Large intestine (tissue), 3 donors: ENCODE measurements around the gene ATP6V1B1. TPM values are rescaled to one million over a fixed set of nuclear protein-coding genes. Genes with fewer than 3 reads are reported as not detected.

Experiments used
- DNase-seq, 2 donors: peaks; one replicate each; pipeline versions ENCODE4 v3.0.0 to v3.0.0-alpha.2; 2013
- H3K27ac ChIP-seq: one replicate; pipeline ENCODE4 v1.5.1; 2013; ENCODE audit warnings: low read length
- H3K27me3 ChIP-seq: 2 replicates; pipeline ENCODE4 v1.6.1; 2013; ENCODE audit warnings: low read length; ENCODE audit not compliant: control insufficient read depth, insufficient read depth
- H3K36me3 ChIP-seq: 2 replicates; pipeline ENCODE4 v1.6.1; 2013; ENCODE audit warnings: low read length; ENCODE audit not compliant: control insufficient read depth, insufficient read depth
- H3K4me1 ChIP-seq: one replicate; pipeline ENCODE4 v1.6.1; 2013; ENCODE audit warnings: low read length; ENCODE audit not compliant: control insufficient read depth, insufficient read depth
- H3K4me3 ChIP-seq: one replicate; pipeline ENCODE4 v1.5.1; 2013; ENCODE audit warnings: low read length
- H3K9me3 ChIP-seq: one replicate; pipeline ENCODE4 v1.6.1; 2013; ENCODE audit warnings: mild to moderate bottlenecking, low read depth, low read length, moderate library complexity; ENCODE audit not compliant: control insufficient read depth
- WGBS: methylation state at CpG from one replicate; pipeline ENCODE4 v1.1.5; 2013; ENCODE audit warnings: low lambda C conversion rate; ENCODE audit not compliant: insufficient coverage; 5-methylcytosine and 5-hydroxymethylcytosine counted together
- polyA plus RNA-seq: library from polyadenylated mRNA; unstranded; fragments of 120-200 nt; gene quantifications from one replicate; pipeline ENCODE4 v1.2.1, GENCODE V29; 2013

The ATP6V1B1 gene
- polyA plus RNA-seq, 1 donor = 1.6 TPM

DNA sequence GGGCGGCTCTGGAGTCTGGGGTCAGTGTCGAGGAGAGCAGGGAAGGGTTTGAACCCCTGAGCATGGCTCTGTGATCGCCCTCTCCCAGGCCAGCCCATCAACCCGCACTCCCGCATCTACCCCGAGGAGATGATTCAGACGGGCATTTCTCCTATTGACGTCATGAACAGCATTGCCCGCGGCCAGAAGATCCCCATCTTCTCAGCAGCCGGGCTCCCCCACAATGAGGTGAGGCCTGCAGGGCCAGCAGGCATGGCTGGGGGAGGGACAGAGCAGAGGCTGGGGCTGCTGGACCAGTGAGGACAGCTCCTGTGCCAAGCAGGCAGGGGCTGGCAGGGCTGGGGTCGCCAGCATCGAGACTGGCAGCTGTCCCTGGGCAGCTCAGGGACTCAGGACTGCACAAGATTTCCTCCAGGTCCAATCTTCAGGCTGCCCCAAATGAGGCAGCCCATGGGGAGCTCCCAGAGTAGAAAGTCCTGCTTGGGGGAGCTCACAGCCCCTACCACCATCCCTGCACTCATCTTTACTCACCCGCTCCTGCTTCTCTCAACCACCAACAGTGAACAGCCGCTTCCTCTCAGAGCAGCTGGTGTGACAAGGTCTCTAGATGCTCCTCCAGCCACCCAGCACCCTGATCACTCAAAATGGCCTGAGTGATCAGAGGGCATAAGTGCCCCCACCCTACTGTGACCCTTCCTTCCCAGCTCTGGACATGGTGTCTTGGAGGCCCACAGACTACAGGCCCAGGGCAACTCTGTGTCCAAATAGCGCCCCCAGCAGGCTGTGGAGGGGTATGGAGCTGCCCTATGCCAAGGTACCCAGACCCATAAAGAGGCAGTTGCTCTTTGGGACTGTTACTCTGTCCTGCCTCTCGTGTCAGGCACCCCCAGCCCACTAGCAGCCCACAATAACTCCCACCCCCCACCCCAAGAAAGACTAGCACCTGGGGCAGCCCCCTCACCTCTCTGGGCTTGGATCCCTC is 24.4 kb downstream of the ATP6V1B1 start:
- Histone ChIP-seq H3K36me3 (no peaks in the 10 kb centered on the region), H3K9me3 (no peaks in the 10 kb centered on the region), H3K4me3 (no peak overlapping the region), H3K27ac (no peak overlapping the region), H3K27me3 (peaks cover 42% of the 10 kb centered on the region), H3K4me1 (peaks cover 8% of the 10 kb centered on the region)
- WGBS = no CpG with 5 or more reads among the region's 17 CpGs
- no peak for DNase-seq

DNA sequence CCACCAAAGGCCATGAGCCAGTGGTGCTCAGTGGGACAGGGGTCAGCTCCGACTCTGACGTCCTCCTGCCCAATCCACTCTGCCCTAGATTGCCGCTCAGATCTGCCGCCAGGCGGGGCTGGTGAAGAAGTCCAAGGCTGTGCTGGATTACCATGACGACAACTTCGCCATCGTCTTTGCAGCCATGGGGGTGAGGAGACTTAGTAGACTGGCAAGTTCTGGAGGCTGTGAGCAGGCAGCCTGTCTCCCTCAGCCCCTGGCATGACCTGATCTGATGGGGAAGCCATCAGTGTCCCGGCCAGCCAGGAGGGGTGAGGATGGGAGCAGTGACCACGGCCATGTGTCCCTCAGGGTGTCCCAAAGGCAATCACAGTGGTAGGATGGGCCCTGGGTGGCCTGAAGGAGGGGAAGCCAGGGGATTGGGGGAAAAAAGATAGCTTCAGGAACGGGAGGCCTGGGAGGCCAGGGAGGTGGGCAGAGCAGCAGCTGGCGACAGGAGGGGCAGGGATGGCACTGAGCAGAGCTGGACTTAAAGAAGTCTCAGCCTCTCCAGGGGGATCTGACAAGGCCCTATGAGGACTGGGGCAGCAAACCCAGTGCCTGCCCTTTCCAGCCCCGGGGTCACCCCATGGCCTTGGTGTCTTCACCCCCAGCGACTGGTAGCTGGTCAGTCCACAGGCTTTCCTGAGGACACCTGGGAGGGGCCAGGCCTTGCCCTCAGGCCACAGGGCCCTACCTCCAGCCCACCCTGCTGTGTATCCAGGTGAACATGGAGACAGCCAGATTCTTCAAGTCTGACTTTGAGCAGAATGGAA is 25.3 kb downstream of the ATP6V1B1 start:
- WGBS = no CpG with 5 or more reads among the region's 14 CpGs
- peaks cover 8% of the 10 kb centered on the region for H3K4me1 ChIP-seq
- DNase-seq = no peak
- no peak overlapping the region for H3K27ac ChIP-seq
- H3K27me3 ChIP-seq = peaks cover 45% of the 10 kb centered on the region
- no peaks in the 10 kb centered on the region for H3K9me3 ChIP-seq
- no peaks in the 10 kb centered on the region for H3K36me3 ChIP-seq
- no peak overlapping the region for H3K4me3 ChIP-seq

DNA sequence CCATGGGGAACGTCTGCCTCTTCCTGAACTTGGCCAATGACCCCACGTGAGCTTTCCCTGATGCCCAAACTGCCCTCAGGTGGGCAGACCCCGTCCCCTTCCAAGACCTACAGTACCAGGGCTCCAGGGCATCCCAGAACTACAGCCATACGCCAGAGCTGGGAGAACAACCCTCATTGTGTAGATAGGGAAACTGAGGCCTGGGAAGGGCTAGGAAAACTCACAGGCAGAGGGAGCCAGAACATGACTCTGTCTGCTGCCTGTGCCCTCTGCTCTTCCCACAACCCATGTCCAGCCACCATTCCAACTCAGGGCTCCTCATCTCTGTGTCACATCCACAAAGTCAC is 25.9 kb downstream of the ATP6V1B1 start:
- DNase-seq = no peak
- Histone ChIP-seq H3K4me3 (no peak overlapping the region), H3K4me1 (peaks cover 8% of the 10 kb centered on the region), H3K36me3 (no peaks in the 10 kb centered on the region), H3K27me3 (peaks cover 47% of the 10 kb centered on the region), H3K27ac (no peak overlapping the region), H3K9me3 (no peaks in the 10 kb centered on the region)
- no CpG with 5 or more reads among the region's 4 CpGs for WGBS

DNA sequence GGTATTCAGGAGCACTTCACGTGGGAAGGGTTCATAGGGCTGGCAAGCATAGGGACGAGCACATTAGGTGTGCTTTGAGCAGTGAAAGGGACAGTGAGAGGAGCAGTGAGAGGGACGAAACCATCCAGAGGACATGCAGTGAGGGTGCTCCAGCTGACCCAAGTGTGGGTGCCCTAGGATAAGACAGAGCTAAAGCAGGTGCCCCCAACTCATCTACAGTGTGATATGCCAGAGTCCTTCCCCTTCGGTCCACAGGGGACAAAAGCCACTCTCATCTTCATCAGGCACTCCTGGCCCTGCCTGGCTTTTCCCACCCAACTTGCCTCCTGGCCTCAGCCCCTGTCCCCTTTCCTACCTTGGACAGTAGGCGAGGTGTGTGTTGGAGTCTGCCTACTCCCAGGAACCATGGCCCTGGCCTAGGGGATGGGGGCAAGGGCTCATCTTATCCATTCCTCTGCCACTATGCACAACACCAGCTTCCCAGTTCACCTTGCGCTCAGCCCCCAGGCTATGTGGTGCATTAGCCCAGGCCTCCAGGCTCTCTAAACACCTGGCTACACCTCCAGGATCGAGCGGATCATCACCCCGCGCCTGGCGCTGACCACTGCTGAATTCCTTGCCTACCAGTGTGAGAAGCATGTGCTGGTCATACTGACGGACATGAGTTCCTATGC is 26.6 kb downstream of the ATP6V1B1 start:
- H3K4me1 ChIP-seq = peaks cover 6% of the 10 kb centered on the region
- no peaks in the 10 kb centered on the region for H3K36me3 ChIP-seq
- no peaks in the 10 kb centered on the region for H3K9me3 ChIP-seq
- no peak overlapping the region for H3K4me3 ChIP-seq
- DNase-seq = no peak
- no CpG with 5 or more reads among the region's 12 CpGs for WGBS
- H3K27ac ChIP-seq = no peak overlapping the region
- peaks cover 54% of the 10 kb centered on the region for H3K27me3 ChIP-seq

DNA sequence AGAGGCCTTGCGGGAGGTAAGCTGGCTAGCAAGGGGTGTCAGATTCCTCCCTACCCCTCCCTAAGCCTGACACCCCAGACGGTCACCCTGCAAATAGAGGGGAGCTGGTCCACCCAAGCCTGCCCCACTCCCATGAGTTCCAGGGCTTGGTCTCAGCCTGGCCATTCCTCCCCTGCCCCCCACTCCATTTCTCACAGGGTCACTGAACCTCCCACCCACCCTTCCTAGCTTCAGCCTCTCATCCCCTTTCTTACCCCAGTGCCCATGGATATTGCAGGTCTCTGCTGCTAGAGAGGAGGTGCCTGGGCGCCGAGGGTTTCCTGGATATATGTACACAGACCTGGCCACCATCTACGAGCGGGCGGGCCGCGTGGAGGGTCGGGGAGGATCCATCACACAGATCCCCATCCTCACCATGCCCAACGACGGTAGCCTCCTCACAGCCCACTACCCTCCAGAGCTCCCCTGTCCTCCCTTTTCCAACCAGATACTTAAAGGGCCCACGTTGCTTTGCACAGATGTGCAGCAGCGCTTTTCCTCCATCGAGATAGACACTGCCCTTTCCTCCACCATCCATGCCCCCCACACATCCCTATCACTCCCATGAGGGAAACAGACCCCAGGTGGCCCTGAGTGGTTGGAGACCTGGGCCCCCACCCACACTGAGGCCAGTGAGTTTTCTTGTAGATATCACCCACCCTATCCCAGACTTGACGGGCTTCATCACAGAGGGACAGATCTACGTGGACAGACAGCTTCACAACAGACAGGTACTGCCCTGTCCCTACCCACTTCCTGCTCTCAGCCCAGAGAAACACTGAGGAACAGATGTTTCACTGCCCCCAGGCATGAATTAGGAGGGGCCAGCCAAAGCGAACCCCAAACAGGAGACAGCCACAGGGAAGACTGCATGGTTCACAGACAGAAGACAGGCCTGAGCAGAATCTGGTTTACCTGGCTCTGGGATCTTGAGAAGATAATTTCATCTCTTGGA is 27.5 kb downstream of the ATP6V1B1 start:
- Histone ChIP-seq H3K27me3 (peaks cover 54% of the 10 kb centered on the region), H3K9me3 (no peaks in the 10 kb centered on the region), H3K27ac (no peak overlapping the region), H3K36me3 (no peaks in the 10 kb centered on the region), H3K4me3 (no peak overlapping the region), H3K4me1 (no peaks in the 10 kb centered on the region)
- no peak for DNase-seq
- 60% methylated on average over 1 of the region's 18 CpGs for WGBS

DNA sequence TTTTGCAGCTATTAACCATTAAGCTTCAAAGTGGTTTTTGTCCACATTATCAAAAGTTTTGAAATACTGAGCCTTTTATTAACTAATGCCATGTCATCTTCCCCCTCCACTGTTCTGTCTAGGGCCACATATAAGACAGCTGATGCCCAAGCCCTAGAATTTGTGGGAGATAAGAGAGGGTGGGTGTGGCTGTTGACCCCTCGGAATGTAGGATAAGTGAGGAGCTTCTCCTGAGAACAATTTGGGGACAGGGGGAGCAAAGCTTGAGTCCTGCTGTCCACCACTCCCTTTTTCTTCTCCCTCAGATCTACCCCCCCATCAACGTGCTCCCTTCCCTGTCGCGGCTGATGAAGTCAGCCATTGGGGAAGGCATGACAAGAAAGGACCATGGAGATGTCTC is 28.4 kb downstream of the ATP6V1B1 start:
- 80% methylated on average over 2 of the region's 4 CpGs for WGBS
- Histone ChIP-seq H3K4me3 (no peak overlapping the region), H3K27ac (no peak overlapping the region), H3K36me3 (no peaks in the 10 kb centered on the region), H3K9me3 (no peaks in the 10 kb centered on the region), H3K4me1 (no peaks in the 10 kb centered on the region), H3K27me3 (peaks cover 52% of the 10 kb centered on the region)
- DNase-seq = no peak

DNA sequence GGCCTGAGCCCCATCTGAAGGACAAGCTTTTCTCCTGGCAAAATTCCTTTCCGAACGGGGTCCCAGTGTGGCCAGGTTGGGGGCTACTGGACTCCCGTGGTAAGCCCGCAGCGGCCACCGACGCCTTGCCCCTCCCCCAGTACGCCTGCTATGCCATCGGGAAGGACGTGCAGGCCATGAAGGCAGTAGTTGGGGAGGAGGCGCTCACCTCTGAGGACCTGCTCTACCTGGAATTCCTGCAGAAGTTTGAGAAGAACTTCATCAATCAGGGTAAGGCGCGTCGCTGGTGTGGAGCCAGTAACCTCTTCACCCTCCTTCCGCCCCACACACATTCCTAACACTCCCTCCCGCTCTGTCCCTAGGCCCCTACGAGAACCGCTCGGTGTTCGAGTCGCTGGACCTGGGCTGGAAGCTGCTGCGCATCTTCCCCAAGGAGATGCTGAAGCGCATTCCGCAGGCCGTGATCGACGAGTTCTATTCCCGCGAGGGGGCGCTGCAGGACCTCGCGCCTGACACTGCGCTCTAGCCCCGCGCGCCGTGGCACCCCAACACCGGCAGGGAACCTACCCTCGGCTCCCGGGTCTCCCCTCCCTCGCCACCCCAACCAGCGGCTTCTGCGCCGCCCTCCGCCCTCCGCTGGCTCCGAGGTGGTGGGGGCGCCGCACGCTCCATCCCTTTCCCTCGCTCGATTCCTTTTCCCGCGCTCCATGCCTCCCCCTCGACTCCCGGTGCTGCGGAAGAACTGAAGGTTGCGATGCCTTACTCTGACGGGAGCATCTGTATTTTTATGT is 29.1 kb downstream of the ATP6V1B1 start:
- 0% methylated on average over 7 of the region's 59 CpGs for WGBS
- Histone ChIP-seq H3K4me3 (peak overlapping the region; percentile 27), H3K9me3 (no peaks in the 10 kb centered on the region), H3K27ac (no peak overlapping the region), H3K4me1 (no peaks in the 10 kb centered on the region), H3K27me3 (peaks cover 51% of the 10 kb centered on the region), H3K36me3 (no peaks in the 10 kb centered on the region)
- peak; percentile 42 to 67 for DNase-seq

DNA sequence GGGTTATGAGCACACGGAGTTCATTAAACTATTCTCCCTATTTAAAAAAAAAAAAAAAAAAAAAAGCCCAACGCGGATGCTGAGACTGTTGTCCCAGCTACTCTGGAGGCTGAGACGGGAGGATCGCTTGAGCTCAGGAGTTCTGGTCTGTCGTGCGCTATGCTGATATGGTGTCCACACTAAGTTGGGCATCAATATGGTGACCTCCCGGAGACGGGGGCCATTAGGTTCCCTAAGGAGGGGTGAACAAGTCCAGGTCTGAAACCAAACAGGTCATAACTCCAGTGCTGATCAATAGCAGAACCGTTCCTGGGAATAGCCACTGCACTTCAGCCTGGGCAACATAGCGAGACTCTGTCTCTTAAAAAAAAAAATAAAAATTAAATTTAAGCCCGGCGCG is 29.8 kb downstream of the ATP6V1B1 start:
- DNase-seq = no peak
- H3K4me3 ChIP-seq = no peak overlapping the region
- no peaks in the 10 kb centered on the region for H3K4me1 ChIP-seq
- no peak overlapping the region for H3K27ac ChIP-seq
- H3K36me3 ChIP-seq = no peaks in the 10 kb centered on the region
- WGBS = 0% methylated on average over 1 of the region's 14 CpGs
- peaks cover 51% of the 10 kb centered on the region for H3K27me3 ChIP-seq
- no peaks in the 10 kb centered on the region for H3K9me3 ChIP-seq

DNA sequence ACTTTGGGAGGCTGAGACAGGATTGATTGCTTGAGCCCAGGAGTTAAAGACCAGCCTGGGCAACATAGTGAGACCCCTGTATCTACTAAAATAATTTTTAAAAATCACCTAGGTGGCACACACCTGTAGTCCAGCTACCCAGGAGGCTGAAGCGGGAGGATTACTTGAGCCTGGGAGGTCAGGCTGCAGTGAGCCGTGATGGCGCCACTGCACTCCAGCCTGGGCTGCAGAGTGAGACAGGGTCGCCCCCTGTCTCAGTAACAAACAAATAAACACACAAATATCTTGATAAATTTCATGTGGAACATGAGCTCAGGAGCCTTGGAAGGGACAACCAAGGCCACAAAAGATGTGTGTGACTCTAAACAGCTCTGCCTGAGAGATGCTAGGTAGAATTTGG is 31.0 kb downstream of the ATP6V1B1 start:
- no peak for DNase-seq
- Histone ChIP-seq H3K4me3 (no peak overlapping the region), H3K36me3 (no peaks in the 10 kb centered on the region), H3K9me3 (no peaks in the 10 kb centered on the region), H3K4me1 (no peaks in the 10 kb centered on the region), H3K27me3 (peaks cover 51% of the 10 kb centered on the region), H3K27ac (no peak overlapping the region)
- WGBS = no CpG with 5 or more reads among the region's 4 CpGs
